SK-N-SH treated with all-trans-retinoic acid at 6 μM for 48 hours (cell line): Measurements from ENCODE around the gene IGF1R.

Source experiments
- ATAC-seq: fragments of 200-7000 bp; cut with Tn5 transposase; 3 replicates; pipeline ENCODE4 v1.9.1; 2020; ENCODE audit warnings: mild to moderate bottlenecking, moderate library complexity
- ARNTL ChIP-seq: fragments of 450-650 bp; formaldehyde crosslinking; IDR thresholded peaks from 2 replicates; pipeline ENCODE4 v1.5.0; 2020; ENCODE audit warnings: low read depth, mild to moderate bottlenecking, moderate library complexity, borderline replicate concordance
- BACH2 ChIP-seq: fragments of 250-450 bp; sonication (Bioruptor Pico); IDR thresholded peaks from 2 replicates; pipeline ENCODE4 v1.9.0; 2021; ENCODE audit warnings: mild to moderate bottlenecking, borderline replicate concordance
- CSDC2 ChIP-seq: fragments of 250-450 bp; sonication (Bioruptor Pico); IDR thresholded peaks from 2 replicates; pipeline ENCODE4 v1.5.0; 2020; ENCODE audit warnings: mild to moderate bottlenecking, moderate library complexity
- ESRRG ChIP-seq: fragments of 250-450 bp; sonication (Bioruptor Pico); IDR thresholded peaks from 2 replicates; pipeline ENCODE4 v1.6.1; 2021; ENCODE audit warnings: mild to moderate bottlenecking
- GLIS3 ChIP-seq: fragments of 250-450 bp; sonication (Bioruptor Pico); IDR thresholded peaks from 2 replicates; pipeline ENCODE4 v1.5.0; 2020; ENCODE audit warnings: mild to moderate bottlenecking, moderate library complexity
- ISL1 ChIP-seq: fragments of 250-450 bp; sonication (Bioruptor Pico); IDR thresholded peaks from 2 replicates; pipeline ENCODE4 v2.1.2; 2022; ENCODE audit warnings: mild to moderate bottlenecking, moderate library complexity
- OSR1 ChIP-seq: fragments of 250-450 bp; sonication (Bioruptor Pico); IDR thresholded peaks from 2 replicates; pipeline ENCODE4 v1.8.0; 2022; ENCODE audit warnings: moderate library complexity, mild to moderate bottlenecking, inconsistent platforms
- PPARA ChIP-seq: fragments of 250-450 bp; sonication (Bioruptor Pico); IDR thresholded peaks from 2 replicates; pipeline ENCODE4 v1.5.0; 2020; ENCODE audit warnings: mild to moderate bottlenecking, borderline replicate concordance
- RARB ChIP-seq: fragments of 250-450 bp; sonication (Bioruptor Pico); IDR thresholded peaks from 2 replicates; pipeline ENCODE4 v1.8.0; 2021; ENCODE audit warnings: mild to moderate bottlenecking, moderate library complexity
- SNAI2 ChIP-seq: fragments of 250-450 bp; sonication (Bioruptor Pico); IDR thresholded peaks from 2 replicates; pipeline ENCODE4 v1.5.0; 2020; ENCODE audit warnings: mild to moderate bottlenecking, moderate library complexity
- TCF4 ChIP-seq: fragments of 250-450 bp; sonication (Bioruptor Pico); IDR thresholded peaks from 2 replicates; pipeline ENCODE4 v1.8.0; 2021; ENCODE audit warnings: mild to moderate bottlenecking, moderate library complexity, borderline replicate concordance
- ZC3H10 ChIP-seq: fragments of 250-450 bp; sonication (Bioruptor Pico); IDR thresholded peaks from 2 replicates; pipeline ENCODE4 v1.5.1; 2021; ENCODE audit warnings: mild to moderate bottlenecking, moderate library complexity
- ZFP3 ChIP-seq: fragments of 250-450 bp; sonication (Bioruptor Pico); IDR thresholded peaks from 2 replicates; pipeline ENCODE4 v1.5.0; 2020; ENCODE audit warnings: mild to moderate bottlenecking, moderate library complexity
- ZFP30 ChIP-seq: fragments of 450-650 bp; formaldehyde crosslinking; IDR thresholded peaks from 2 replicates; pipeline ENCODE4 v1.5.0; 2022; ENCODE audit warnings: mild to moderate bottlenecking, moderate library complexity
- ZNF565 ChIP-seq: fragments of 450-650 bp; formaldehyde crosslinking; conservative IDR thresholded peaks from 2 replicates; pipeline ENCODE4 v1.5.0; 2020; ENCODE audit warnings: low read depth, mild to moderate bottlenecking, moderate library complexity
- ZNF70 ChIP-seq: fragments of 450-650 bp; formaldehyde crosslinking; IDR thresholded peaks from 2 replicates; pipeline ENCODE4 v1.5.0; 2020; ENCODE audit warnings: mild to moderate bottlenecking, moderate library complexity
- ZNF8 ChIP-seq: fragments of 450-650 bp; formaldehyde crosslinking; IDR thresholded peaks from 2 replicates; pipeline ENCODE4 v1.5.0; 2020; ENCODE audit warnings: mild to moderate bottlenecking, moderate library complexity
- TF ChIP-seq, protein P1 (sequence below): fragments of 250-450 bp; sonication (Bioruptor Pico); IDR thresholded peaks from 2 replicates; pipeline ENCODE4 v1.8.0; 2021; ENCODE audit warnings: low read depth, mild to moderate bottlenecking, moderate library complexity, borderline replicate concordance
- TF ChIP-seq, protein P2 (sequence below): fragments of 250-450 bp; sonication (Bioruptor Pico); IDR thresholded peaks from 2 replicates; pipeline ENCODE4 v1.5.1; 2020; ENCODE audit warnings: low read depth, mild to moderate bottlenecking, moderate library complexity
- TF ChIP-seq, protein P3 (sequence below): fragments of 250-450 bp; sonication (Bioruptor Pico); IDR thresholded peaks from 2 replicates; pipeline ENCODE4 v1.8.0; 2020; ENCODE audit warnings: mild to moderate bottlenecking, moderate library complexity, borderline replicate concordance
- TF ChIP-seq, protein P4 (sequence below): fragments of 250-450 bp; sonication (Bioruptor Pico); IDR thresholded peaks from 2 replicates; pipeline ENCODE4 v1.5.1; 2021; ENCODE audit warnings: mild to moderate bottlenecking, moderate library complexity

Gene IGF1R

DNA sequence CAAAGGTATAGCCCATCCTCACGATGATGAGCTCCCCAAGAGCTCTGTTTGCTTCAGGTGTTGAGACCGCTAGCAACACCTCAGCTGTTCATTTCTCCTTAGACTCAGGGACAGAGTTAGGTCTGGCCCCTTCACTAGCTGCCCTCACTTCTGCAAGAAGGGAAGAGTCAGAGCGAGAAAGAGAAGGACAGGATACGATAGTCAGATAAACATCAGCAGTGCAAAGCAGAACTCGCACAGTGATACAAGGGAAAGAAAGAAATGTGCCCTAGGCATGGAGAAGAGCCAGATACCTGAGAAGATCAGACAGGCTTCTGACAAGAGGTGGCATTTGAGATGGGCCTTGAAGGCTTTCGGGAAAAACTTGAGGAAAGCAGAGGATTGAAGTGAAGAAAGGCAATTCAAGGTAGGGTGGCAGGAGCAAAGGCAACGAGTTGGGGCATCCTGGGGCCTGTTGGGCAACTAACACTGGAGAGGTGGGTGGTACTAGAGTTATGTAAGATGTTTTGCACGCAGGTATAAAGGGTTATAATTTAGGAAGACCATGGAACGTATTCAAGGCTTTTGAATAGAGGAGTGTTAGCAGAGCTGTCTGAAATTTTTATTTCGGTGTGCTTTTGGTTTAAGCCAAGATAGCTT is 253.2 kb downstream of the IGF1R start:
- TF ChIP-seq ZFP30 (no peak), ARNTL (CRISPR knock-in tag) (no peak), ZNF565 (no peak), ZNF70 (CRISPR knock-in tag) (no peak), RARB (CRISPR knock-in tag) (no peak), ESRRG (CRISPR knock-in tag) (no peak), ZC3H10 (CRISPR knock-in tag) (no peak), GLIS3 (CRISPR knock-in tag) (no peak), PPARA (CRISPR knock-in tag) (no peak), ZFP3 (no peak), TCF4 (CRISPR knock-in tag) (no peak), ZNF8 (CRISPR knock-in tag) (no peak), OSR1 (CRISPR knock-in tag) (no peak), CSDC2 (CRISPR knock-in tag) (no peak), SNAI2 (no peak)
- TF ChIP-seq, protein P1, sequence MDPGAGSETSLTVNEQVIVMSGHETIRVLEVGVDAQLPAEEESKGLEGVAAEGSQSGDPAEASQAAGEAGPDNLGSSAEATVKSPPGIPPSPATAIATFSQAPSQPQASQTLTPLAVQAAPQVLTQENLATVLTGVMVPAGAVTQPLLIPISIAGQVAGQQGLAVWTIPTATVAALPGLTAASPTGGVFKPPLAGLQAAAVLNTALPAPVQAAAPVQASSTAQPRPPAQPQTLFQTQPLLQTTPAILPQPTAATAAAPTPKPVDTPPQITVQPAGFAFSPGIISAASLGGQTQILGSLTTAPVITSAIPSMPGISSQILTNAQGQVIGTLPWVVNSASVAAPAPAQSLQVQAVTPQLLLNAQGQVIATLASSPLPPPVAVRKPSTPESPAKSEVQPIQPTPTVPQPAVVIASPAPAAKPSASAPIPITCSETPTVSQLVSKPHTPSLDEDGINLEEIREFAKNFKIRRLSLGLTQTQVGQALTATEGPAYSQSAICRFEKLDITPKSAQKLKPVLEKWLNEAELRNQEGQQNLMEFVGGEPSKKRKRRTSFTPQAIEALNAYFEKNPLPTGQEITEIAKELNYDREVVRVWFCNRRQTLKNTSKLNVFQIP = no peak
- TF ChIP-seq, protein P2, sequence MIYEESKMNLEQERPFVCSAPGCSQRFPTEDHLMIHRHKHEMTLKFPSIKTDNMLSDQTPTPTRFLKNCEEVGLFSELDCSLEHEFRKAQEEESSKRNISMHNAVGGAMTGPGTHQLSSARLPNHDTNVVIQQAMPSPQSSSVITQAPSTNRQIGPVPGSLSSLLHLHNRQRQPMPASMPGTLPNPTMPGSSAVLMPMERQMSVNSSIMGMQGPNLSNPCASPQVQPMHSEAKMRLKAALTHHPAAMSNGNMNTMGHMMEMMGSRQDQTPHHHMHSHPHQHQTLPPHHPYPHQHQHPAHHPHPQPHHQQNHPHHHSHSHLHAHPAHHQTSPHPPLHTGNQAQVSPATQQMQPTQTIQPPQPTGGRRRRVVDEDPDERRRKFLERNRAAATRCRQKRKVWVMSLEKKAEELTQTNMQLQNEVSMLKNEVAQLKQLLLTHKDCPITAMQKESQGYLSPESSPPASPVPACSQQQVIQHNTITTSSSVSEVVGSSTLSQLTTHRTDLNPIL (CRISPR knock-in tag) = no peak
- TF ChIP-seq, protein P3, sequence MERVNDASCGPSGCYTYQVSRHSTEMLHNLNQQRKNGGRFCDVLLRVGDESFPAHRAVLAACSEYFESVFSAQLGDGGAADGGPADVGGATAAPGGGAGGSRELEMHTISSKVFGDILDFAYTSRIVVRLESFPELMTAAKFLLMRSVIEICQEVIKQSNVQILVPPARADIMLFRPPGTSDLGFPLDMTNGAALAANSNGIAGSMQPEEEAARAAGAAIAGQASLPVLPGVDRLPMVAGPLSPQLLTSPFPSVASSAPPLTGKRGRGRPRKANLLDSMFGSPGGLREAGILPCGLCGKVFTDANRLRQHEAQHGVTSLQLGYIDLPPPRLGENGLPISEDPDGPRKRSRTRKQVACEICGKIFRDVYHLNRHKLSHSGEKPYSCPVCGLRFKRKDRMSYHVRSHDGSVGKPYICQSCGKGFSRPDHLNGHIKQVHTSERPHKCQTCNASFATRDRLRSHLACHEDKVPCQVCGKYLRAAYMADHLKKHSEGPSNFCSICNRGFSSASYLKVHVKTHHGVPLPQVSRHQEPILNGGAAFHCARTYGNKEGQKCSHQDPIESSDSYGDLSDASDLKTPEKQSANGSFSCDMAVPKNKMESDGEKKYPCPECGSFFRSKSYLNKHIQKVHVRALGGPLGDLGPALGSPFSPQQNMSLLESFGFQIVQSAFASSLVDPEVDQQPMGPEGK (CRISPR knock-in tag) = no peak
- TF ChIP-seq, protein P4, sequence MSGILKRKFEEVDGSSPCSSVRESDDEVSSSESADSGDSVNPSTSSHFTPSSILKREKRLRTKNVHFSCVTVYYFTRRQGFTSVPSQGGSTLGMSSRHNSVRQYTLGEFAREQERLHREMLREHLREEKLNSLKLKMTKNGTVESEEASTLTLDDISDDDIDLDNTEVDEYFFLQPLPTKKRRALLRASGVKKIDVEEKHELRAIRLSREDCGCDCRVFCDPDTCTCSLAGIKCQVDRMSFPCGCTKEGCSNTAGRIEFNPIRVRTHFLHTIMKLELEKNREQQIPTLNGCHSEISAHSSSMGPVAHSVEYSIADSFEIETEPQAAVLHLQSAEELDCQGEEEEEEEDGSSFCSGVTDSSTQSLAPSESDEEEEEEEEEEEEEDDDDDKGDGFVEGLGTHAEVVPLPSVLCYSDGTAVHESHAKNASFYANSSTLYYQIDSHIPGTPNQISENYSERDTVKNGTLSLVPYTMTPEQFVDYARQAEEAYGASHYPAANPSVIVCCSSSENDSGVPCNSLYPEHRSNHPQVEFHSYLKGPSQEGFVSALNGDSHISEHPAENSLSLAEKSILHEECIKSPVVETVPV (CRISPR knock-in tag) = no peak
- ATAC-seq = no peak

DNA sequence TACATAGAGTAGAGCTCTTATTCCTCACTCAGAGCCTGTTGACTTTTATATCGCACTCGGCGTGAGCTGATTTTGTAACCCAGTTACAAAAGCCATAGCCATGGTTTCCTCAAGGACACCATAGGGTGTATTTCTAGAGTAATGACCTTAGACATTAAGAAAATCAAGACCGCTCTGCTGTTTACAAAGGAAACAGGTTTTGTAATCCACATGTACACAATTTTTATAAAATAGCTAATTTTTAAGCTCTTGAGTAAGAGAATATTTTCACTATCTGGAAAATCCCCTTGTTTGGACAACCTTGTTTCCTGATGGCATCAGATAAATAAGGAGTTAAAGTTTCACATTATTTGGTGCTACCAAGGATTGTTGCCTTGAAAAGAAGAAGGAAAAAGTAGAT is 254.6 kb downstream of the IGF1R start:
- ATAC-seq = no peak
- TF ChIP-seq ISL1 (no peak), ZNF8 (CRISPR knock-in tag) (no peak), BACH2 (CRISPR knock-in tag) (no peak), CSDC2 (CRISPR knock-in tag) (no peak), PPARA (CRISPR knock-in tag) (no peak), ARNTL (CRISPR knock-in tag) (no peak), ZC3H10 (CRISPR knock-in tag) (no peak)
- TF ChIP-seq, protein P4 (CRISPR knock-in tag) = no peak
- TF ChIP-seq, protein P1 = no peak
- TF ChIP-seq, protein P3 (CRISPR knock-in tag) = no peak
- TF ChIP-seq, protein P2 (CRISPR knock-in tag) = no peak
